HG03103 (cell line): Measurements from ENCODE around the gene SPG7.
"Not testable (repeated sequence)": the region's sequence is repeated elsewhere in the genome, so short reads cannot be mapped to it uniquely, and the experiment has no call there.

Experiments used
- ATAC-seq: cut with Tn5 transposase; IDR thresholded peaks from one replicate; pipeline ENCODE4 v1.9.1; 2021; ENCODE audit warnings: low read depth; ENCODE audit not compliant: unreplicated experiment

Gene SPG7

DNA sequence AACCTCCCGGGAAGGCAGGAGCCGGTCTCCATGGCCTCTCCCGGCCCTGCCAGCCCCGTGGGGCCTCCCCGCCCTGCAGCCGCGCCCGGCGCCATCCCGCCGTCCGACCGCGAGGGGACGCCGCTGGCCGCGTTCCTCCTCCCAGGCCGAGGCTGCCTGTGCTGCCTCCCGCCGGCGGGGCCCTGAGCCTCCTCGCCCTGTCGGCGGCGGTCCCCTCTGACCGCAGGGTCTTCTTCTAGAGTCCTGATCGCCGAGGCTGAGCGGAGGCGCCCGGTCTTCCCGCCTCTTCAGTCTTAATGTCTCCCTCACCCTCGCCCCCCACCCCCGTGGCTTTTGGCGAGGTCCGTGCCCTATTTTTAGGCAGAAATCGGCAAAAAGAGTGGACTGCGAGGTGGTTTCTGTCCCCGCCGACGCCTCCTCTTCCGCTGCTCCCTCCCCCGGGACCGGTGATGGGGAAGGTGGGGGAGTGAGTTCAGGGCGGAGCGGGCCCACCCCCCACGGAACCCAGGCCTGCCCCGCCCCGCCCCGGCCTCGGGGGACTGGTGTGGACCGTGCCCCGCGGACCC, 66.6 kb downstream of the SPG7 start:
- peak; percentile 48 for ATAC-seq

- ATAC-seq, result peak; percentile 25
Measured at GRCh38 chr16:89575247-89576152, 67.3 kb downstream of the SPG7 start, which contains the start of gene CPNE7. TSS of gene CPNE7 (plus strand) at chr16:89575758. CDS start at chr16:89575898, 140 bp downstream.

DNA sequence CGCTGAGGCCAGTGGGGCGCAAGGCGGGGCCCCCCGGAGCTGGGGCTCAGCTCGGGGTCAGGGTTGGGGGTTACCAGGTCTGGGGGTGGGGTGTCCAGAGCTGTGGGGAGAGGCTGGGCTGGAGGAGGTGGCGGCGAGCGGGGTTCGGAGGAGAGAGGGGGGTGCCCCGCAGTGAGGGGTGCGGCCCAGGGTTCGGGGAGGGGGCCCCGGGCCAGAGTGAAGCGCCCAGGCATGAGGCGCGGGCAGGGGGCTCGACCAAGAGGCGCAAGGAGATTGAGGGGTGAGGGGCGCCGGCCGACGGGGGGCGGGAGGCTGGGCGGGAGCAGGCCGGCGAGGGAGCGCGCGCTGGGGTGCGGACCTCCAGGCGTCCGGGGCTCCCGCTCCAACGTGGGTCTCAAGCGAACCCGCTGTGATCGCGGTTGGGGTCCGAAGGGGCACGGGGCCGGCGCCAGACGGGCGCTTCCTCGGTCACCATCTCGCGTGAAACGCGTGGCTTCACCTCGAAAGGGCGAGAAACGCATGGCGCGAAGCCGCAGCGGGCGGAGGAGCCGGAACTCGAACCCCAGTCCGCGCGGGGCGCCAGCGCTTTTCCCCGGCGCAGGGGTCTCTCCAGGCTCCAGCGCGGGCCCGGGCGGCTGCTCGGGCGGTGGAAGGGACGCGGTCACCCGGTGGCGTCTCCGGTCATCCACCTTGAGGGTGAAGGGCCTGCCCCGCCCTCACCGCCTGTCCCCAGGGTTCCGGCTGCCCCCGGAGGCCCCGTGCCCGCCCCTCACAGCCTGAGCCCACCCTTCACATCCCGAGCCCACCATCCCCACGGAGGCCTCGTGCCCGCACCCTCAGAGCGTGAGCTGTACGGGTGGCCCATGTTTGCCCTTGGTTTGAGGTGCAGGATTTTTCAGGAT, 68.2 kb downstream of the SPG7 start:
- no peak for ATAC-seq

DNA sequence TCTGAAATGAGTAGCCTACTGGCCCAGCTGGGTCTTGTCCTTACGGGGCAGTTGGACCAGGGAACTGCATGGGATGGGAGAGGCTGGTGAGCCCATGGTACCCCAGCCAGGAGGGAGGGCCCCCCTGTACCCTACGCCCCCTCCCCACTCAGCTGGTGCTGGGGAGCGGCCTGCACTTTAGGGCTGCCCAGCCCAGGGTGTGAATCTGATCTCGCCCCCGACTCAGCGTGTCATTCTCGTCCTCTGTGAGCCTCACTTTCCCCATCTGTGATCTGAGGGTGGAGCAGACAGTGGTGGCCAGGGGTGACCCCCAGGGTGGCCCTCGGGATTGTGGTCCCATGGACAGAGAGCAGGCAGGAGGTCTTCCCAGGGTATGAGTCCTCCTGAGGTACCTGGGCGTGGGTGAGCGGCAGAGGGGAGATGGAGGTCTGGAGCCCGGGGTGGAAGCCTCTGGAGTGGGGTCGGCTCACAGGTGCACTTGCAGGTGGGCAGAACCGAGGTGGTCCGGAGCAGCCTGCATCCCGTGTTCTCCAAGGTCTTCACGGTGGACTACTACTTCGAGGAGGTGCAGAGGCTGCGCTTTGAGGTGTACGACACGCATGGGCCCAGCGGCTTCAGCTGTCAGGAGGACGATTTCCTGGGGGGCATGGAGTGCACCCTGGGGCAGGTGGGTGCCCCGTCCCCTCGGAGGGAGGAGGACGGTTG, 69.0 kb downstream of the SPG7 start:
- no peak for ATAC-seq

DNA sequence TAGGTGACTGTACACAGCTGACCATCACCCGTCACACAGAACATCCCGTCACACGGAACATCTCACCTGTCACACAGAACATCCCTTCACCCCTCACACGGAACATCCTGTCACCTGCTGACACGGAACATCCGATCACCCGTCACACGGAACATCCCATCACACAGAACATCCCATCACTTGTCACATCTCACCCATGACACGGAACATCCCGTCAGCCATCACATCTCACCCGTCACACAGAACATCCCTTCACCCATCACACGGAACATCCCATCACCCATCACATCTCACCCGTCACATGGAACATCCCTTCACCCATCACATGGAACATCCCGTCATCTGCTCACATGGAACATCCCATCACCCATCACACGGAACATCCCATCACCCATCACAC, 71.1 kb downstream of the SPG7 start:
- ATAC-seq, result no peak

DNA sequence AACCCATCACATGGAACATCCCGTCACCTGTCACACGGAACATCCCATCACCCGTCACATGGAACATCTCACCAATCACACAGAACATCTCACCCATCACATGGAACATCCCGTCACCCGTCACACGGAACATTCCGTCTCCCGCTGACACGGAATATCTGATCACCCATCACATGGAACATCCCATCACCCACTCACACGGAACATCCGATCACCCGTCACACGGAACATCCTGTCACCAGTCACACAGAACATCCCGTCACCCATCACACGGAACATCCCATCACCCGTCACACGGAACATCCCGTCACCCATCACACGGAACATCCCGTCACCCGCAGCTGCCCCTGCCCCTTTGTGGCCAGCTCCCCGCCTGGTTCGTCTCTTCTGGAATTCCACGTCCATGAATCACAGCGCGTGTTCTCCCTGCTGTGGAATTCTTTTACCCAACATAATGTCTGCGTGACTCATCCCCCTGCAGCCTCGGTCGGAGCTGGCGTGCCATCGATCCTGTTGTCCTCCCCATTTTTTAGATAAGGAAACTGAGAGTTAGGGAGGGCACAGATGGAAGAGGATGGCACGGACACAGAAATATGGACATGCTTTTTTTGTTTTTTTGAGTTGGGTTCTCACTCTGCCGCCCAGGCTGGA, 73.0 kb downstream of the SPG7 start:
- no peak for ATAC-seq

DNA sequence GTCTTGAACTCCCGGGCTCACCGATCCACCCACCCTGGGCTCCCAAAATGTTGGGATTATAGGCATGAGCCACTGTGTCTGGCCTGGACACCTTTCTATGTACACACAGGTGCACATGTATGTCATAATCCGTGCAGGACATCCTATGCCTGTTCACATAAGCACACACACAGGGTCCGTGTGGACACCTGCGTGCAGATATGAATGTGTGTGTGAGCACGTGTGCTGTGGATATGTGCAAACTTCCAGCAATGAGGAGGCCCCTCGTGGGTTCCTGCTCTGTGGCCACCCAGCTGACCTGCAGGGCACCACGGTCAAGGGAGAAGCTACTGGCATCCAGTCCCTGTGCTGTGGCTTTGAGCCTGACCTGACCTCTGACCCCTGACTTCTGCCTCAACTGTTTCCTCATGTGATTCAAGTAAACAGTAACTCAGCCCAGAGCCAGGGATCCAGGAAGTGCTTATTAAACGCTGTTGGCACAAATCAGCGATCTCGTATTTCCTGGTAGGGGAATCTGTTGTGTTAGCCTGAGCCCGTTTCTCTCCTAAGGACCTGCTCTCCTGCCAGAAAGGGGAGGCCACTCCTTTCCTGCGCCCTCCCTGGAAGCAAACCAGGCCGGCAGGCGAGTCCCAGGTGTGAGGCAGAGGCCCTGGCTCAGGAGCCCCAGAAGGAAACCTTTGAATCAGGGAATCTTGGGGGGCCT, 73.8 kb downstream of the SPG7 start:
- ATAC-seq, result no peak

DNA sequence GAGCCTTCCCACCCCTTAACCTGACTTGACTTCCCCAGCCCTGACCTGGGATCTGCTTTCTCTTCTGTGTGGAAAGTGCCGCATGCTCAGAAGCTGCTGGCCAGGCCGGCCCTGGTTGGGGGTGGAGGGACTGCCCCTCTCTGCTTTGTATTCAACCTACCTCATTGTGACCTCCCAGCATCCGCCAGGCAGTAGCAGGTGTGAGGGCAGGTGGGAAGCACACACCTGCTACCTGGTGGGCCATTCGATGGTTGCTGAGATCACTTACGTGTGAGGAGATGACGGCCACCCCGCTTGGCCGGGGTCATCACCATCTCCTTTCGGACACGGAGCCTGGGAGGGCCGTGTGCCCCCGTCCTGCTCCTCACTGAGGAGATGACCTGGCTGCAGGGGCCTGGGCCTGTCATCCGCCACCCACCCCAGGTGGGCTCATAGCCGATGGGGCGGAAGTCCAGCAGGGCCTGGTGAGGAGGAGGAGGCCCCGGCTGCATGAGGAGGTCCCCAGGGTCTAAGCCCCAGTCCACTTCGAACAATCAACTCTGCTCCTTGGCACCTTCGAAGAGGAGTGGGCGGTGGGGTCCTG, 74.5 kb downstream of the SPG7 start:
- no peak for ATAC-seq

DNA sequence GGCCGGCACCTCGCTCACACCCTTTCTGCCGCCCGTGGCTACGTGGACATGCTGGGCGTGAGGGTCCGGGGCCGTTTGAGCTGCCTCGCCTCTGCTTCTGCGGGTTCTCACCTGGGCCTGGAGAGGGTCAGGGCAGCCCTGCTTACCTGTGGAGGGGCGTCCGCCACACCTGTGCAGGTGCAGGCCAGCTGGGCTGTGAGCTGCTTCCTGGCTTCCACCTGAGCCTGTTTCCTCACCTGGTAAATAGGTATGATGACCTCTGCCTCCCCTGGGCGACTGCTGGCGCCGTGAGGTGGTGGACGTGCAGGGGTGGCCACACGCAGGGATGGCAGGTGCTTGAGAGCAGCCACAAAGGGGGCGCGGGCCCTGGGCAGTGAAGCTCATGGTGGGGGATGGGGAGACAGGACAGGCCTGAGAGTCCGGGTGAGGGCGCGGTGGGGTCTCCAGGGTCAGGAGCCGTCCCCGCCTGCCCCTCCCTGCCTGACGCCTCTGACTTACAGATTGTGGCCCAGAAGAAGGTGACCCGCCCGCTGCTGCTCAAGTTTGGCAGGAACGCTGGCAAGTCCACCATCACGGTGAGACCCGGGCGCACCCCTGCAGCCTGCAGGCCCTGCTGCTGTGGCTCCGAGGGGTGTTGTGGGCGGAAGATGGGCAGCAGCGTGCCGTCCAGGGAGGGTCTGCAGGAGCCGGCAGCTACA, 75.1 kb downstream of the SPG7 start:
- no peak for ATAC-seq

DNA sequence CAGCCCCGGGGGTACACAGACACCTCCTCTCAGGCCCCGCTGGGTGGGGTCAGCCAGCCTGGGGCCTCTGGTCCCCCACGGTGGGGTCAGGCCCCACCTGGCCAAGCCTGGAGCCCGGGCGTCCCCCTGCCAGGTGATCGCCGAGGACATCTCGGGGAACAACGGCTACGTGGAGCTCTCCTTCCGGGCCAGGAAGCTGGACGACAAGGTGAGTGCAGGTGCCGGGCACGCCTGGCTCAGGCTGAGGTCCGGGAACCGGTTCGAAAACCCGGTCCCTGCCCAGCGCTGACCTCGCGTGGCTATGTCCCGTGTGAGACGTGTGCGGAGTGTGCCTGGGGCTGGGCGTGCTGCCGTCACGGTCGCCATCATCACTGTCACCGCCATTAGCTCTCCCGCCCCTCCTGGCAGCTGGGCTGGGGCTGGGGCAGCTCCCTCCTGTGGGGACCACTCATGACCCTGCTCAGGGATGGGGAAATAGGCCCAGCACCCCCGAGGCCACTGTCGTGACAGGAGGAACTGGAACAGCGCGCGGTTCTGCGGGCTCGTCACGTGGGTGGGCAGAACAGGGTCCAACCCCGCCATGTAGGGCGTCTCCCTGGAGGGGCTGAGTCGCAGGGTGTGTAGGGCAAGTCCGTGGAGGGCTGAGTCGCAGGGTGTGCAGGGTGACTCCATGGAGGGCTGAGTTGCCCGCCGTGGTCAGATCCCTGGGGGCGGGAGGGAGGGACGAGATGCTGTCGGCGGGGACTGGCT, 75.9 kb downstream of the SPG7 start:
- no peak for ATAC-seq

GRCh38 chr16:89584768-89585549, 76.8 kb downstream of the SPG7 start:
- ATAC-seq, result no peak

DNA sequence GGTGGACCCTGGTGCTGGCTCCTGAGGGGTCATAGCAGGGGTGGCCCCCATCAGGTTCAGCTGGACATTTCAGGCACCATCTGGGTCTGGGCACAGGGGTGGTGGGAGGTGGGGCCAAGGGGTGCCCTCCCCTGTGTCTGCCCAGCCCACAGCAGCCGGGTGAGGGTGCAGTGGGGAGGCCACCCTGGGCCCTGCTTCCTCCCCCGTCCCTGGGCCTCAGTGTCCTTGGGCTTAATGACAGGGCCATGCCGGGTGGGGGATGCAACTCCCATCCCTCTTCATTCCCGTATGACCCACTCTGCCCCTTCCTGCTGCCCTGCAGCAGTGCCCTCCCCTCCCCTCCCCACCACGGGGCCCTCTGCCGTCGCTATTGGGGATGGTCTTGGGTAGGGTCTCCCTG, 78.0 kb downstream of the SPG7 start:
- ATAC-seq, result no peak

DNA sequence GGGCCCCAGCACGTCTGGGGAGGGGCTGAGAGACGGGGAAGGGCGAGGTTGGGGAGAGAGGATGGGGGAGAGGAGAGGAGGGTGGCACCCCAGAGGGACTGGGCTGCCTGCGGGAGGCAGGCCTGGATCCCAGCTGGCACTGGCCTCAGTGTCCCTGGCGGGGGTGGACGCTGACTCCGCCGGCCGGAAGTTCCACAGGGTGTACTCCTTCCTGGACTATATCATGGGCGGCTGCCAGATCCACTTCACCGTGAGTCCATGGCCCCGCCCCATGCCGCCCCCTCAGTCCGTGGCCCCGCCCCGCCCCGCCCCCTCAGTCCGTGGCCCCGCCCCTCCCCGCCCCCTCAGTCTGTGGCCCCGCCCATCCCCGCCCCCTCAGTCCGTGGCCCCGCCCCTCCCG, 78.7 kb downstream of the SPG7 start:
- no peak for ATAC-seq

- not testable (repeated sequence) for ATAC-seq
Measured at GRCh38 chr16:89587676-89588075, 79.5 kb downstream of the SPG7 start.

DNA sequence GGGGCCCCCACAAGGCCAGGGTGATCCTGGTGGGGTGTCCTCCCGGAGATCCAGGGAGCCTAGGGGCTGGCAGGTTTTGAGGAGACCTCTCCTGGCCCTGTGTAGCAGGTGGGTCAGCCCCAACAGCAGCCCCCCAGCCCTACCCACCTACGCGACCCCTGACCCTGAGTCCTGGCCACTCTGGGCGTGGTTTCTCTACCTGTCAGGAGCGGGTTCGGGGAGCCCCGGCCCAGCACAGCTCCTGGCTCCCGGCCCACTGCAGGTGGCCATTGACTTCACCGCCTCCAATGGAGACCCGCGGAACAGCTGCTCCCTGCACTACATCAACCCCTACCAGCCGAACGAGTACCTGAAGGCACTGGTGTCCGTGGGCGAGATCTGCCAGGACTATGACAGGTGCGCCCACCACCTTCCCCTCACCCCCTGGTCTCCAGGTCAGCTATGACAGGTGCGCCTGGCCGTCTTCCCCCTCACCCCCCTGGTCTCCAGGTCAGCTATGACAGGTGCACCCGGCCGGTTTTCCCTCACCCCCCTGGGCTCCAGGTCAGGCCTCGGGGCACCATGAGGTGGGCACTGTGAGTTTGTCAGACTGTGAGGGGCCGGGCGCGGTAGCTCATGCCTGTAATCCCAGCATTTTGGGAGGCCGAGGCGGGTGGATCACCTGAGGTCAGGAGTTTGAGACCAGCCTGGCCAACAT, 80.4 kb downstream of the SPG7 start:
- ATAC-seq, result no peak

DNA sequence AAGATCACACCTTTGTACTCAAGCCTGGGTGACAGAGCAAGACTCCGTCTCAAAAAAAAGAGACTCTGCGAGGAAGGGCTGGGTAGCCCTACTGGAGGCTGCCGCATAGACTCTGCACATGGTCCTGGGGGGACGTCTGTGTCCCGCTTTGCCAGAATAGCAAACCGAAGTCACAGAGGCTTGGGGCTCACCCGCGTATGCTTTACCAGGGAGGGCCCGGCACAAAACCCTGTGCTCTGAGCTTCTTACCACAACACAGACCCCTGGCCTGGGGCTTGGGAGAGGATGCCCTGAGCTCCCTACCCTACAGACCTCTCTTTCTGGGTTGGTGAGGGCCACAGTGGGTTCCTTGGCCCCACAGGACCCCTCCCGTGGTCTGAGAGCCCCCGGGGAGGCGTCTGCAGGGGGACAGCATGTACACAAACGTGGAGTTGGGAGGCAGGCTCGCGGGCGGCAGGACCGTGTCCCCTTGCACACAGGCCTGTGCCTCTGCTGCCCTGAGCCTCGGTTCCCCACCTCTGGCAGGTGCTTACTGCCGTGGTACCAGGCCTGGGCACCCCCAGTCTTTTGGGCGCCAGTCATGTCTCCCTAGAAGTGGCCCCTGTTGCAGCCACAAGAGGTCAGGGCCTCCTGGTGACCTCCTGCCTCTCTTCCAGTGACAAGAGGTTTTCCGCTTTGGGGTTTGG, 81.2 kb downstream of the SPG7 start:
- no peak for ATAC-seq
